Measurements from ENCODE around the gene HEATR3.

Gene HEATR3

DNA sequence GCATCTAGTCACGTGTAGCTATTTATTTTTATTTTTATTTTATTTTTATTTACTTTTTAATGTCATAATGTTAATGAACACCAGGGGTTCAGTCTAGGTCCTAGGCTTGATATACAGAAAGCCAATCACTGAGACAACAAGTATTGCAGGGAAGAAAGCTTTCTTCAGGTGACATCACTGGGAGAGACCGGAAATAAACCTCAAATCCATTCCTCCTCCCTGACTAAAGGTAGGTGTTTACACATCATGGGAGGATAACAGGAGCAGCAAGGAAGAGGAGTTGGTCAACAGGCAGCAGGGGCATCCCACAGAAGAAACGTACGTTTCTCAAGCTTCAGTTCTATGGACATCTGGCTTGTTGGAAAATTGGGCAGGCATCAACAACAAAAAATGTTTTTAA, 9.5 kb upstream of the HEATR3 start:
- DNase-seq (ENCODE audit: low spot score), result no peak

DNA sequence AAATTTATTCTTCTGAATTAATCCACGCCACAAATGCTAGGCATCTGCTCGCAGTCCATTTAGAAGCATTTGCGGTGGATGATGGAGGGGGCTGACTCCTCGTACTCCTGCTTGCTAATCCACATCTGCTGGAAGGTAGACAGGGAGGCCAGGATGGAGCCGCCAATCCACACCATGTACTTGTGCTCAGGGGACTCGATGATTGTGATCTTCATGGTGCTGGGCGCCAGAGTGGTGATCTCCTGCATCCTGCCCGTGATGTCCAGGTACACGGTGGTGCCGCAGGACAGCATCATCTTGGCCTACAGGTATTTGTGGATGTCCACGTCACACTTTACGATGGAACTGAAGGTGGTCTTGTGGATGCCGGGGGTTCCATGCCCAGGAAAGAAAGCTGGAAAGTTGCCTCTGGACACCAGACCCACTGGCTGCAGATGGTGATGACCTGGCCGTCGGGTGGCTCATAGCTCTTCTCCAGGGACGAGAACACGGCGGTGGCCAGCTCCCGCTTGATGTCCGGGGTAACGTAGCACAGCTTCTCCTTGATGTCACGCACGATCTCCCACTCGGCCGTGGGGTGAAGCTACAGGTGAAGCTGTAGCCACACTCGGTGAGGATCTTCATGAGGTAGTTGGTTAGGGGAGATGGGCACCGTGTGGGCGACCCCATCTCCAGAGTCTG, 7.5 kb upstream of the HEATR3 start:
- DNase-seq (ENCODE audit: low spot score), result no peak

DNA sequence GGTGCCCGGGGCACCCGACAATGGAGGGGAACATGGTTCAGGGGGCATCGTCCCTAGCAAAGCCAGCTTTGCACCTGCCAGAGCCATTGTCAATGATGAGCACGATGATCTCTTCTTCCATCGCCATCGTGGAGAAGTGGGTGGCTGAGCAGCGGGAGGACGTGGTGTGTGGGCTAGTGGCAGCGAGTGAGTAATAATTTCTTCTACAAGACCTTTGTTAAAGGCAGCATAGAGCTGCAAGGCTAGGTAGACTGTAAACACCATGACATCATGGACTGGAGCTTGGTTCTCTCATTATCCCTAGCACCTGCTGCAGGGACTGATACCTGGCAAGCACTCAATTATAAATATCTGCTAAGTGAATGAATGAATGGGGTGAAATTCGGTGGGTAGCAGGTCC, 6.7 kb upstream of the HEATR3 start:
- DNase-seq (ENCODE audit: low spot score), result no peak

DNA sequence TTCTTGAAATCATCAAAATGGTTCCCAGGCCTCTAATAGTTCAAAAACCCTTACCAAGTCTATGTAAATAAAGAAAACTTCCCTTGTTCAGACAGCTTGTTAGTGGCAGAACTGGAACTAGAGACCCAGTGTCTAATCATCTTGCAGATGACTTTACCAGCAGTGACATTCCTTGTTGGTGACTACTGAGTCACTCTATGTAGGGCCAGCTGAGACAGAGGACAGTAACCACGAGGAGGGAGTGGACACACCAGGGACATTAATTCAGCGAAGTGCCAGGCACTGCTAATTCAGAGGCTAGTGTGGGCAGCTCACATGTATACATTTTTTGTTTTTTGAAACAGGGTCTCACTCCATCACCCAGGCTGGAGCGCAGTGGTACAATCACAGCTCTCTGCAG, 6.1 kb upstream of the HEATR3 start:
- no peak for DNase-seq (ENCODE audit: low spot score)

DNA sequence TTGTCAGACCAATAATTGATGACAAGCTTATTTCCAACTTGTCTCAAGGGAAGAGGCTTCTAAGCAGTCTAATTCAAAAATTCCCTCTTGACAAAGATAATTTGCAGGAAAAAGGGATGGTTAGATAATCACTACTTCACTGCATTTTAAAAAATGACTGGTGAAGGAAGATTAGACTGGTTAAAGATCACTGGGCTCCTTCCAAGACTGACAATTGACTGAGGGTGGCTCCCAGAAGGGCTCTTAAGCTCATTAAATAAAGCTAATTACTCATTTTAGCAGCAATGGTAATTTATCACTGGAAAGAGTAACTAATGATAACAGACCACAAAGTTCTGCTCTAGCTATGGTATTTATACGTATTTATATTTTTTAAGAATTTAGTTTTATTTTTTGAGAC, 4.4 kb upstream of the HEATR3 start:
- no peak for DNase-seq (ENCODE audit: low spot score)

DNA sequence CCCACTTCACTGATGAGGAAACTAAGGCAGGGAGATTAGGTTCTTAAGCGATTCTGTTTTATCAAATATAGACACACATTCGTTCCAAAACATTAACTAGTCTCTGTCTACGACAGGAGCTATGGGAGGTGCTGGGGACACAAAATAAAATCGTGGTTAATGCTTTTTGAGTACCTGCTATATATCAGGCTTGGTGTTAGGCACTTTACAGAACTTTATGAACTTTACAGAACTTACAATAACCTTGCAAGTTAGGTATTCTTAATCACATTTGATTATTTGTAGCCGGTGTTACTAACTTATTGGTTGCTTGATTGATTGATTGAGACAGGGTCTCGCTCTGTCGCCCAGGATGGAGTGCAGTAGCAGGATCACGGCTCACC, 538 bp upstream of the HEATR3 start:
- DNase-seq (ENCODE audit: low spot score), result no peak

DNA sequence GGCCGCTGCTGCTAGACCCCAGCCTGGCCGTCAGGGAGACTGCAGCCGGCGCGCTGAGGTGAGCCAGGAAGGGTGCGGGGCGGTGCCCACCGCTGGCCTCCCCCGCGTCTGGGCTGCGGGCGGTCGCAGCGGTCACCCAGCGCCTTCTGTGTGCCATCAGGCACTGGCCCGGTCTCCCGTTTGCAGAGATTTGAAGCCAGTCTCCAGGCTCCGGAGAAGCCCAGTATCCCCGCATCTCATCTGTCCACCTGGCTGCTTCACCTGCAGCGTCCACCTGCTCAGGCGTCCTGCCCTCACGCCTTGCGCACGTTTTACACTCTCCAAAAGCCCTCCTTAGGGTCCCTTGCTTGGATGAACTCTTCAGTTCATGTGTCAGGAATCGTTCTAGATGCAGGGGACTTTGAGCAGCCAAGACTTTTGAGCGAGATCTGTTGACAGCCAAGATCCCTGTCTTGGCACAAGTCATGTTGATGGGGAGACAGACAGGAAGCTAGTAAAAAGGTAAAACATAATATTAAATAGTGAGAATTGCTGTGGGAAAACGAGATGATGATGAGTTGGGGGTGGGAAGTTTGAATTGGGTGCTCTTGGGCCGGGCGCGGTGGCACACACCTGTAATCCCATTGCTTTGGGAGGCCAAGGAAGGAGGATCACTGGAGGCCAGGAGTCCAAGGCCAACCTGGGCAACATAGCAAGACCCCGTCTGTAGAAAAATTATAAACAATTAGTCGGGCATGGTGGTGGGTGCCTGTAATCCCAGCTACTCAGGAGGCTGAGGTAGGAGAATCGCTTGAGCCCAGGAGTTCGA, 916 bp downstream of the HEATR3 start:
- no peak for DNase-seq (ENCODE audit: low spot score)

DNA sequence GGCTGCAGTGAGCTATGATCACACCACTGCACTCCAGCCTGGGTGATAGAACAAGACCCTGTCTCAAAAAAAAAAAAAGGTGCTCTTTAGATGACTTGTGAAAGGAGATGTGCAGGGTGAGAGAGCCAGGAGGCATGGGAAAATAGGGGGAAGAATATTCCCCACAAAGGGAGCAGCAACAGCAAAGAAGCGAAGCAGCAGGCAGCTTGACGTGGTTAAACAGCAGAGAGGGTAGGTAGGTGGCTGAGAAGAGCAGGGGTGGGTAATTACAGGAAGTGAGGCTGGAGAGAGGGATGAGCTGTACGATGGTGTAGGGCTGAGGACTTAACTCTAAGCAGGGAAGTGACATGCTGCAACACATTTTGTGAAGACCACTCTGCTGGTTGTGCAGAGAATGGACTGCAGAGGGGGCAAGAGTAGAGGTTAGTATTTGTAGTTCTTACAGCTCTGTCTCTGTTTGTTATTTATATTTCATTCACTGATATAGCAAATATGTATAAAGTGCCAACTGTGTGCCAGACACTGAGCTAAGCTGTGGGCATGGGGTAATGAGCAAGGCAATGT, 1.6 kb downstream of the HEATR3 start:
- peak; percentile 12 for DNase-seq (ENCODE audit: low spot score)

DNA sequence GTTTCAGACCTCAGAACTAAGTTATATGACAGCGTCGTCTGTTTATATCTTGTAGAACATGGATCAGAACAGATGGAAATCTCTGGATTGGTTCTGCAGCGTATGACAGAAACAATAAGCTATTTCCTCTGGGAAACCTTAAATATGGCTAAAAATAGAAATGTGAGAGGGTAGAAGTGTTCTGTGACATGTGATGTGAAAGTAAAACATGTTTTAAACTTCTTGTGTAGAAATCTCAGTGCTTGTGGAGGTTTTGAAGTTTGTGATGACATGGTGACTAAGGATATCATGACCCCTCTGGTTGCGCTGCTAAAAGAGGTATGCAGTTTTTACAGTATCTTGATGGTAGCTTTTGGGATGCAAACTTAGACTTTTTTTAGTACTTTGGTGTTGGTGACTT, 2.8 kb downstream of the HEATR3 start:
- no peak for DNase-seq (ENCODE audit: low spot score)

DNA sequence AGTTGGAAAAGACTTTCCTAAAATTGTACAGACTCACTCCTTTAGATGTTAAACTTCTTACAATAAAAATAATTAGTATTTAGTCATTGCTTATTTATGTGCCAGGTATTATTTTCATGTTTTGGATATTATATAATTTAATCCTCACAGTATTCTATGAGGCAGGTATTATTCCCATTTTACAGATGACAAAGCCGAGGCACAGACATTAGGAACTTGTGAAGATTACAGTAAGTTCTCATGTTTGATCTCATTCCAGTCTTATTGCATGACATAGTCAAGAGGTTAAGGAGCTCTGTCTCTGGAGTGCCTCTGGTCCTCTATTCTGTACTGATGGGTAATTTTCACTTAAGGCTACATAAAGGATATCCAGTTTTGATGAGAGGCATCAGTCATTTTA, 3.3 kb downstream of the HEATR3 start:
- no peak for DNase-seq (ENCODE audit: low spot score)

DNA sequence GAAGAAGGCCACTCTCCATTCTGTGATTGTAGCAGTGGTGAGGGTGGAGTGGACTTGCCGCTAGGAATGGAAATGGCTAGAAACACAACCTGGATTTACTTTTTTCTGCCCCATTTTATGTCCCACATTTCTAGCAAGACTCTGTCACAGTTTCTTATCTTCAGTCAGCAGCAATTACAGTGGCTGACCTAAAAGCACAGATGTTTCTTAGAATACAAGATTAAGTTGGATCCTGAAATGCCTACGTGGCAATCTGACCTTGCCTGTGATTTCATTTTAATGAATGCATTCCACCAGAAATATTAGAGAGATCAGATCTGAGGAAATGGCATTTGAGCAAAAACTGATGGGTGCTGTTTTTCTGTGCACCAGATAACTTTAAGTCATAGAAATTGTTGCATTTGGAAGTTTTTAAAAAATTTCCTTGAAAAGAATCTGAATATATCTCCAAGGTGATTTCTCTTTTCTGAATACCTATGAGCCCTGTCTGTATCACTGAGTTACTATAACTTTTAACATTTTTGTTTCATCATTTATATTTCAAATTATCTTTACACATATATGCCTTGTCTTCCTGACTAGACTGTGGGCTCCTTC, 5.4 kb downstream of the HEATR3 start:
- DNase-seq (ENCODE audit: low spot score), result no peak

DNA sequence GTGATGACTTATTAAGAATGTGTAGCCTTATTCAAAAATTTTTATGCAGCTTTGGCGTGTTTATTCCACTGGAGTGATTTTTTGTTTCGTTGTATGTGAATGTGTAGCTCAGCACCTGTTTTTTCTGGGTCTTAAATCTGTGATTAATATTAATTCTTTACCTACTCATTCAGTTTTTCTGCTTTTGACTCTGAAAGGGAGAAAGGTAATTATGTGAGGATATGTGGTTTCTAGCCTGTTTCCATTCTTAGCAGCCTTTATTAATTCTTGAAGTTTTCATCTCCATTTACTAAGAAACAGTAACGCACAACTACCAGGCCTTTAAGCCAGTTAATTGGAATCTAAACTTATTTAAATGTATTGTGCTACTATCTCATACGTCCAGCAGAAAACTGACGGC, 7.0 kb downstream of the HEATR3 start:
- DNase-seq (ENCODE audit: low spot score), result no peak

DNA sequence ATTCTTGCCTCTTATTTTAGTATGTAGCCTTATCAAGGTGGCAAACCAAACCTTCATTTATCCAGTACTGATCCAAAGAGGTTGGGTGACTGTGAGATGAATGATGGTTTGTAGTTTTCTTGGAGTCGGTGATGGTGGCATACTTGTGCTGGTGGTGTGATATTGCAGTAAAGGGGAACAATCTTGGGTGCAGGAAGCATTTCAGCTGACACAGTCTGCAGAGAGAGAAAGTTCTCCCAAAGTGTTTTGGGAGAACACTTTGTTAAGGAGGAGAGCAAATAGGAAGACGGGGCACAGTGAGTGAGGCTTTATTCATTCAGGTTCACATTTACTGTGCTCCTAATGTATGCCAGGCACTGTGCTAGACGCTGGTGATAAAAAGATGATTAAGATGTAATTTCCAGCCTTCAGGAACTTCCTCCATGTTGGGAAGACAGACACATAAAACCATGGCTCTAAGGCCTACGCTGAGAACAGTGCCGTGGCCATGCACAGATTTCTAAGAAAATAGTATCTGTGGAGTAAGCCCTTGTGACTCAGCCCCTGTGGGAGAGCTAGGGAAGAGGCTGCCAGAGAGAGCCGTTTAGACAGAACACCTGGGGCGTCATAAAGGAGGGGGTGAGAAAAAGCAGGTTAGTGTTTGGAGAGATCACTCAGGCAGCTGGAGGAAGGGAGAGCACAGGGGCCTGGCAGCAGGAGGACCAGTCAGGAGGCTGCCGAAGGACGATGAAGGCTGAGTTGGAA, 13.8 kb downstream of the HEATR3 start:
- DNase-seq (ENCODE audit: low spot score), result no peak

DNA sequence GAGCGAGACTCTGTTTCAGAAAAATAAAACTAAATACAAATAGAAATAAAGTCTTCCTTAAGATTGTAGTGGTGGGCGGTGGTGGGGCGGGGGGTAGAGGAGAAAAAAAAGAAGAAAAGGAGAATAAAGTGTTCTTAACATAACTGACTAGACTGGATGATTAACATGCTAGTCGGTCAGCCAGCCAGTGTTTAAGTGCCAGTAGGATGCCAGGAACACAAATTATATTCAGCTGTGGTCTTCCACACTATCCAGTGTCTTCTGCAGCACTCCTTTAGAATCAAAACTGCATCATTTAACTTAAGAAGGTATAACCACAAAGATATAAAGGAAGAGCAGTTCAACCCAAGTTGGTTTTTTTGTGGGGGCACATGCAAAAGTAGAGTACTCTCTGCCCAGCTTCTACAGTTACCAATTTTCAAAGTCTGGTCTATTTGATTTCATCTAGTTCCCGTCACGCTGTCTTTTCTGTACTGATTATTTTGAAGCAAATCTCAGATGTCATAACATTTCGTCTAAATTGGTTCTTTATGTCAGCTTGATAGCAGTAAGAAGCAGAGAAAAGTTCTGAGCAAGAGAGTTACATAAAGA, 15.8 kb downstream of the HEATR3 start:
- DNase-seq (ENCODE audit: low spot score), result no peak

DNA sequence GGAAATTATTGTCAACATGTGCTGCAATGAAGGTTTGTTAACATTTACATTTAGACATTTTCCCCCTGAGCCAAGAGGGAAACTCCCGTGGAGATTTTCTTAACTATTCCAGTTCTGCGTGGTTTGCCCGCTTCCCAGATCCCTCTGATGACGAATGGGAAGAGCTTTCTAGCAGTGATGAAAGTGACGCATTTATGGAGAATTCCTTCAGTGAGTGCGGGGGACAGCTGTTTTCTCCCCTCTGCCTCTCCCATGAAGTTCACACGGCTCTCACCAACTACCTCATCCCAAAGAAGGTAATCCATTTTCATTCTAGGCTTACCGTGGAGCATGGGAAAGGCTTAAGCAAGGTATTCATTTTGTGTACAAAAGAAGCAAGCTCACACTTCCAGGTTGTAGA, 18.2 kb downstream of the HEATR3 start:
- no peak for DNase-seq (ENCODE audit: low spot score)

DNA sequence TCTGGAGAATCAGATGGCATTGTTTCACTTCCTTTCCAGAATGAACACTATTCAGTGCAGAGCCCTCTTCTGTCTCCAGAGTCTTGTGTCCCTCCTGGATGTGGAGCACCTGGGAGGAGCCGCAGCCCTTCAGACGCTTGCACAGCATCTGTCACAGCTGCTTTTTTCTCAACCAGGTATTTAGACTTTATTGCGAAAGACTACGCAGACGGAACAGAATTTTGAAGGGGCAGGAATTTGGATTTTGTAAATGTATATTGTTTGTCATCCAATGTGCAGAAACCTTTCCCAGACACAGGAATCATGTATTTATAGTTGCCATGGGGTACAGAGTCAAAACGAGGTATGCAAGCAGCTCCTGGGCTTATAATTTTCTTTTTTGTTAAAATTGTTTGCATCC, 20.4 kb downstream of the HEATR3 start:
- no peak for DNase-seq (ENCODE audit: low spot score)

DNA sequence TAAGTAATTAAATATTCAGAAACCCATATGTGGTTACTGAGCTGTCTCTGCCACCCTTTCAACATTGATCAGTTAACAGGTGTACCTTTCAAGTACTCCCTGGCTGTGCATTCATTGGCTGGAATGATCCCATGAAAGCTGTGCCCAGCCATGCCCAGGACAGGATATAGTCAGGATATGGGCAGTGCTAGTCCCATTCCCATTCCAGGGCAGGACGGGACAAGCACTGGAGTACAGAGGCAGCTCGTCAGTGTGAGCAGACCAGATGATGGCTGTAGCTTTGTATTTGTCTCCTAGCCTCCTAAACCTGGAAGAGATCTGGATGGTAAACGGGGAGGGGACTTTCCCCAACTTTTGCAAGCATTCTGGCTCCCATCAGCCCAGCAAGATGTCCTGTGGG, 22.5 kb downstream of the HEATR3 start:
- DNase-seq (ENCODE audit: low spot score), result no peak

DNA sequence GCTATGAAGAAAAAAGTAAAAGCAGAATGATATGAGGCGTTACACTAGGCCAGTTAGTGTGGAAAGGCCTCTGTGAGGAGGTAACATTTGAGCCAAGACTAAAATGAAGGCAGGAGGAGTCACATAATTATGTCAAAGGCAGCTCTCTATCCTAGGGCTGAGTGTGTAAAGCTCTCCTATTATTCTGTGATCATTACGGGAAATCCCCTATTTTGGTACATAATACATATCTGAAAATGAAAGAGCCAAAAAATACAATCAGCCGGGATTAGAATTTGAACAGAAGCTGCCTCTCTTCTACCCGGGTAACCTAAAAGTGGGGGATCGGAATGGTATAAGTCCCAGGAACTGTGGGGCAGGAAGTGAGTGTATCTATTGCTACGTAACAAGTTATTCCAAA, 27.1 kb downstream of the HEATR3 start:
- no peak for DNase-seq (ENCODE audit: low spot score)

DNA sequence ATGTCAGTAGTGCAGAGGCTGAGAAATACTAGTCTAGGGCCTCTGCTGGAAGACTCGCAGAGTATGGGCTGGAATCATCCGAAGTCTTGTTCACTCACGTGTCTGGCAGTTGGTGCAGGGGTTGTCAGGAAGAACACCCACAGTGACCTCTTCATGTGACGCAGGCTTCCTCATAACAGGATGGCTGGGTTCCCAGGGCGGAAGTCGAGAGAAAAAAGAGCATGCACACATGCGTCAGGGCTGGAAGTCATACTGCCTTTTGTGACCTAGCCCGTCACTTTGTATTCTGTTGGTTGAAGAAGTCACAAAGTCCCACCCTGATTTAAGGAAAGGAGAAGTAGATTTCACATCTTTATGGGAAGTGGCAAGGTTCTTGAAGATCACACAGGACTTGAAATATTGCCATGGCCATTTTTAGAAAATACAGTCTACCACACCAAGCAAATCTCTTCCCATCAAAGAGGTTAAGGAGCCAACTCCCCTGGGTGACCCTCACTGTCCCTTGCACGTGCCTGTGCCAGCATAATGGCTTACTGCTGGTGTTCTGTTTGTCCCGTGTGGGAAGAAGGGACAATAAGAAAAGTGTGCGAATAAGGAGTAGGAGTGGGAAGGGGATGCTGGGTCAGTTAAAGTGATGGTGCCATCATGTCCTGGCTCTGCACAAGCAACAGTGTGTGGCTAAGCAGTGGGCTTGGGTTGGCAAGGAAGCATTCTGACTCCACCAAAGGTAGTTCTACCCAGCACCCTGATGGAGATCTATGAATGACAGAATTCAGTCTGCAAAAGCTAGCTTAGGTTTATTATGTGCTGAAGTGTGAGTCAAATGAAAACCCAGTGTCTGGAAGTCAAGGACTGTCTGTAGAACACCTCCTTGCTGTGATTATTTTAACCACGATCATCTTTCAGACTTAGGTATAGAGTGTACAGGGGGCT, 28.1 kb downstream of the HEATR3 start:
- DNase-seq (ENCODE audit: low spot score), result no peak

DNA sequence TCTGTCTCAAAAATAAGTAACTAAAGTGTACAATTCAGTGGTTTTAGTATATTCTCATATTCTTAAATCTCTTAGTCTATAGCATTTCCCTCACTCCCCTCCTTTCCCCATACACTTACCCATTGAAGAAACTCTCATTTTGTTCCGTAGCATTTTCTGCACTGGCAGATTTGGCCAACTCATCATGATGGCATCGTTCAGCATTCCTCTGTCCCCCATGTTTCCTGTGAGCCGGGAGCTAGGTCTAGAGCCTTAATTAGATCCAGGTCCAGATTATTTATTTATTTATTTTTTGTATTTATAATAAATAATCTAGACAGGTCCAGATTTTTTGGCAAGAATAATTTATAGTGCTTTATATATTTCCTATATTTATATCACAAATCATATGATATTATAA, 31.0 kb downstream of the HEATR3 start:
- no peak for DNase-seq (ENCODE audit: low spot score)
